Activated CD4-positive, alpha-beta T cell treated with anti-CD3 and anti-CD28 coated beads, Interleukin-2, amount 50 U/mL, for 24 hours (primary cell): Measurements from ENCODE around the gene ZNF225.
"Not testable (repeated sequence)": the region's sequence is repeated elsewhere in the genome, so short reads cannot be mapped to it uniquely, and the experiment has no call there.

Experiments
- DNase-seq, 2 donors: peaks; one replicate each; pipeline ENCODE4 v3.0.0-alpha.2; 2020; ENCODE audit warnings: low read depth in 1 of 2, low spot score in 1 of 2

Gene ZNF225

DNA sequence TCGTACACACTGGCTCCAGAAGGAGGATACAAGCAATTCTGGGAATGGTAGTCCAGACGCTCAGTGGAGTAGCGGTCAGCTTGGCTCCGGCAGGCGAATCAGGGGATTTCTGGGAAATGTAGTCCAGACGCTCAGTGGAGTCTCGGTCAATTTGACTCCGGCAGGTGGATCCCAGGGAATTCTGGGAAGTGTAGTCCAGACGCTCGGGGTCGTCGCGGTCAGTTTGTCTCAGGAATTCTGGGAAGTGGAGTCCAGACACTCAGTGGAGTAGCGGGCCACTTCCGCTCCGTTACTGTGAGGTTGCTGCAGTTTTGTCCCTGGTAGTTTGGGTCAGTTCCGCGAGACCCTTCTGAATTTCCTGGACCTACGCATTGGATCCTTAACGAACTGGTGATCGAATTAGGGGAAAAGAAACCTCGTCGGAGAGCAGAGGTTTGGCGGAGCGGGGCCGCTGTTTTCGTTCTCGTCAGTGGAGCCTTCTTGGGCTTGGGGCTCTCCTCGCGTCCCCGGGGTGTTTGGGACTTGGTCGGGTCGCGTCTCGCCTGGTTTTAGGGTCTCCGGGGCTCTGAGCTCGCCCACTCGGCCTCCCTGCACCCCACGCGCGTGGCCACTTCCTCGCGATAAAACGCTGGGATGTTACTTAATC, at the start of gene ZNF225:
TSS of gene ZNF225 (plus strand) at position 262 of the 646 bp plus-strand sequence. CDS start 2,429 bp downstream, outside the sequence.
- DNase-seq, result peak; percentile 64 to 85

DNA sequence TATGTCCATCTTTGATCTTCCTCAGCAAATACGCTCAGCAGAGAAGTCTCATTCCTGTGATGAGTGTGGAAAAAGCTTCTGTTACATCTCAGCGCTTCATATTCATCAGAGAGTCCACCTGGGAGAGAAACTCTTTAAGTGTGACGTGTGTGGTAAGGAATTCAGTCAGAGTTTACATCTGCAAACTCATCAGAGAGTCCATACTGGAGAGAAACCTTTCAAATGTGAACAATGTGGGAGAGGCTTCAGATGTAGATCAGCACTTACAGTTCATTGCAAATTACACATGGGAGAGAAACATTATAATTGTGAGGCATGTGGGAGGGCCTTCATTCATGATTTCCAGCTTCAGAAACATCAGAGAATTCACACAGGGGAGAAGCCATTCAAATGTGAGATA, 46.9 kb upstream of the ZNF225 start:
- no peak for DNase-seq

DNA sequence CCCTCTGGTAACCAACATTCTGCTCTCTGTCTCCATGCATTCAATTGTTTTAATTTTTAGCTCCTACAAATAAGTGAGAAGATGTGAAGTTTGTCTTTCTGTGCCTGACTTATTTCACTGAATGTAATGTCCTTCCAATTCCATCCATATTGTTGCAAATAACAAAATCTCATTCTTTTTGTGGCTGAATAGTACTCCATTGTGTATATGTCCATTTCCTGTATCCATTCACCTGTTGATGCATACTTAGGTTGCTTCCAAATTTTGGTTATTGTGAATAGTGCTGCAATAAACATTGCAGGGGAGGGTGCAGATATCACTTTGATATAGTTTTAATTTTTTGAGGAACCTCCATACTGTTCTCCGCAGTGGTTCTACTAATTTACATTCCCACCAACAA, 43.8 kb upstream of the ZNF225 start:
- no peak for DNase-seq

DNA sequence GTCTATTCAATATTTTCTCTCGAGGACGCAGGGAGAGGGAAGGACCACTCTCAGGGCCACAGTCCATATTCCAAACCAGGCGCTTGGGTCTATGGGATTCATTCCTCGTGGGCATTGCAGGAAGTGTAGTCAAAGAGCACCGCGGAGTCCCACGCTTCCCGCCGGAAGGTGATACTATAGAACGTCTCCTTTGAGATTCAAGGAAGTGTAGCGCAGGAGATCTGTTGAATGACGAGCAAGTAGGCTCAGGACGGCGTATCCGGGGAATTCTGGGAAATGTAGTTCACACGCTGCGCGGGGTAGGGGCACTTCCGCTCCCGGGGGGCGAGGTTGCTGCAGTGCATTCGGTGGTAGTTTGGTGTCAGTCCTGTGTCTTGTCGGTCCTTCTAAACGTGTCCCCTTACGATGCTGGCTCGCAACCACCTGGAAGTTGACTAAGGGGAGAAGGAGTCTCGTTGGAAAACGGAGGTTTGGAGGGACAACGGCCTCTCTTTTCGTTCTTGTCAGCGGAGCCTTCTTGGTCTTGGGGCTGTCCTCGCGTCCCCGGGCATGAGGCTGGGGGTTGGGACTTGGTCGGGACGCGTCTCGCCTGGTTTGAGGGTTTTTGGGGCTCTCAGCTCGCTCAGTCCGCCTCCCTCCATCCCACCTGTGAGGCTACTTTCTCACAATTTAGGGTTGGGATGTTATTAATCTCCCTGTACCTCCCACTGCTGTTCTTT, 41.2 kb upstream of the ZNF225 start, which contains the start of gene ZNF284:
TSS of gene ZNF284 (plus strand) at position 336 of the 719 bp plus-strand sequence. CDS start 4,231 bp downstream, outside the sequence.
- peak; percentile 64 to 83 for DNase-seq

DNA sequence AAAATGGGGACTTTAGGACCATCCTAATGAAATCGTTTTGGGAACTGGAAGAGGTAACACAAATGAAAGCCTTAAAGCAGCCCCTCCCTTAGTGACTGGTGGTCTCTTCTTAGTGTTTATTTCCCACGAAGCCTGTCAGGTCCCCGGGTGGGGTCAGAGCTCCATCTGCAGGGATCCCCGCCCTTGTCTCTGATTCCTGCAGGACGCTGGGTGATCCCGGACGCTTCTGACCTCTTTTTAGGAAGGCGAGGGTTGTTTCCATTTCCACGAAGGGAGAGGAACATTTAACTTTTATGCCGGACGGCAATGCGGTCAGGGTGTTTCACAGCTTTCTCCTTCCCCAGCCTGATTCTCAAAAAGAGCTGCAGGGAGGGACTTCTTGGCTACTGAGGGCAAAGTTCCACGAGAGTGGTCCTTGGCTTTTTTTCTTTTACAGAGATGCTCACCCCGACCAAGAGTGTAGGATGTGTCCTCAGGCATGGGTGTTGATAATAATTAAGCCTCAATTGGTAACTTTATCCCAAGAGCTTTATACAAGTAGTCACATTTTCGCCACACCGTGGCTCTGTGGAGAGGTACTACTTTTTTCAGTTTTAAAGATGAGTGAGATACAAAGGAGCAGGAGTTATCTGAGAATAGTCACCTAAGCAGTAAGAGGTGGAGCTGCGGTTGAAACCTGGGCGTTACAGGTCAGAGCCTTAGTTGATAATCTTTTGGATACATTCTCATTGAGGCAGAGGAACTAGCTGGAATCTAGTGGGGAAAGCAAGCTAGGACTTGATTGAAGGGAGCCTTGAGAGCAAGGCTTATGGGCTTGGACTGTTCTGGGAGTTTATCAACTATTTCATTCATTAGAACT, 40.4 kb upstream of the ZNF225 start:
- DNase-seq, result no peak

DNA sequence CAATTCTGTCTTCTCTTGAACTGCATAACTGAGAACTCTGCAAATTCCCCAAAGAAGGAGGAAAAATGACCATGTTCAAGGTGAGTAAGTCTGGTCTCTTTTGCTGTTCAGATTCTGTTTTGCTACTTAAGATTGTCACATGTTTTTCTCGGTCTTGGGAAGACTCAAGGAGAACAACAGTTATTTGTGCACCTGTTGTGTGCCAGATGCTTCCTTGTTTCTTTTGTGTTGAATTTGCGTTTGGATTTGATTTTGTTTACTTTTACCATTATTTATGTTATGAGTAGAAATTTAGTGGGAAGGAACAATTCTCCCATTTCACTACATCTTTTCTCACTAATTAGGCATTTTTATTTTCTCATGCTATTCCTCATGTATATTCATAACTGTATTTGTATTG, 36.9 kb upstream of the ZNF225 start:
- no peak for DNase-seq

DNA sequence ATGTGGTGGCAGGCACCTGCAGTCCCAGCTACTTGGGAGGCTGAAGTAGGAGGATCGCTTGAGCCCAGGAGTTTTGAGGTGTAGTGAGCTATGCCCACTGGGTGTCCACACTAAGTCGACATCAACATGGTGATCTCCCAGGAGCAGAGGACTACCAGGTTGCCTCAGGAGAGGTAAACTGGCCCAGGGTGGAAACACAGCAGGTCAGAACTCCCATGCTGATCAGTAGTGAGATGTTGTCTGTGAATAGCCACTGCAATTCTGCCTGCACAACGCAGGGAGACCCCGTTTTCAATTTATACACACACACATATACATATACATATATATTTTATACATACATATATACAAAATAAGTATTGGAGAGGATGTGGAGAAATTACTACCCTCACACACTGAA, 21.1 kb upstream of the ZNF225 start:
- DNase-seq, result no peak

DNA sequence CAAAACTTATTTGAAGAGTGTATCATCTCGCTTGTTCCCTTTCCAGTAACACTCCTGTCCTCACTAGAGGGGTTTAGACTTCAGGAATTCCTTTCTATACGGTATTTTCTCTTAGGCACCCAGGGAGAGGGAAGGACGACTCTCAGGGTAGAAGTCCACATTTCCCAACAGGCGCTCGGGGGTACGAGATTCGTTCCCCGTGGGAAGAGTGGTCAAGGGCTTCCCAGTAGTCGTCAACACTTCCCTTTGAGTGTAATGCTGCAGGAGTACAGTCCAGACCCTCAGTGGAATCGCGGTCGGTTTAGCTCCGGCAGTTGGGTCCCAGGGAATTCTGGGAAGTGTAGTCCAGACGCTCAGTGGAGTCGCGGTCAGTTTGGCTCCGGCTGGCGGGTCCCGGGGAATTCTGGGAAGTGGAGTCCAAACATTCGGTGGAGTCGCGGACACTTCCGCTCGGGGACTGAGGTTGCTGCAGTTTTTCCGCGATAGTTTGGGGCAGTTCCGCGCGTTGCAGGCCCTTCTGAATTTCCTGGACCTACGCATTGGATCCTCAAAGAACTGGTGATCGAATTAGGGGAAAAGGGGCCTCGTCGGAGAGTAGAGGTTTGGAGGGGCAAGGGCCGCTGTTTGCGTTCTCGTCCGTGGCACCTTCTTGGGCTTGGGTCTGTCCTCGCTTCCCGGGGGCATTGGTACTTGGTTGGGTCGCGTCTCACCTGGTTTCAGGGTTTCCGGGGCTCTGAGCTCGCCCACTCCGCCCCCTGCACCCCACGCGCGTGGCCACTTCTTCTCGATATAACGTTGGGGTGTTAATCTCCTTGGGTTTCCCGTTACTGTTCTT, 19.1 kb upstream of the ZNF225 start, which contains the start of gene ZNF224:
TSS of gene ZNF224 (plus strand) at position 431 of the 835 bp plus-strand sequence. CDS start 3,513 bp downstream, outside the sequence.
- peak; percentile 50 to 81 for DNase-seq

DNA sequence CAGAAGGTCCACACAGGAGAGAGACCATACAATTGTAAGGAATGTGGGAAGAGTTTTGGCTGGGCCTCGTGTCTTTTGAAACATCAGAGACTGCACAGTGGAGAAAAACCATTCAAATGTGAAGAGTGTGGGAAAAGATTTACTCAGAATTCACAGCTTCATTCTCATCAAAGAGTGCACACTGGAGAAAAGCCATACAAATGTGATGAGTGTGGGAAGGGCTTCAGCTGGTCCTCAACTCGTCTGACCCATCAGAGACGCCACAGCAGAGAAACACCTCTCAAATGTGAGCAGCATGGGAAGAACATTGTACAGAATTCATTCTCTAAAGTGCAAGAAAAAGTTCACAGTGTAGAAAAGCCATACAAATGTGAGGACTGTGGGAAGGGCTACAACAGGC, 5.4 kb upstream of the ZNF225 start:
- DNase-seq, result no peak

DNA sequence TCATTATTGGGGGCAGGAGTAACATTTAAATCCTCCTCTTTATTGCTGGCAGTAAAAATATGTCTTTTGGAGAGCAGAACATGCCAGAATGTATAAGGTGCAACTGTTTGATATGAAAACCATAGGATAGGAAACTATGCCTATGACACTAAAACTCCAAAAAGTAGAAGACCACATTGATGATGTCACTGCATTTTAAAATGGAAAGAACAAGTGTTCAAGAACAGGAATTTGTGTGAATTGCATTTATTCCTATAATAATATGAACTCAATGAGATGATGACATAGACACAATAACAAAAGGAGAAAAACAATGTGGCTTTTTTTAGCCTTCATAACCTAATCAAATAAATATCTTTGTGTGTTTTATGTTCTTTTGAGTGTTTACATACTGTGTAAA, 3.7 kb upstream of the ZNF225 start:
- no peak for DNase-seq

DNA sequence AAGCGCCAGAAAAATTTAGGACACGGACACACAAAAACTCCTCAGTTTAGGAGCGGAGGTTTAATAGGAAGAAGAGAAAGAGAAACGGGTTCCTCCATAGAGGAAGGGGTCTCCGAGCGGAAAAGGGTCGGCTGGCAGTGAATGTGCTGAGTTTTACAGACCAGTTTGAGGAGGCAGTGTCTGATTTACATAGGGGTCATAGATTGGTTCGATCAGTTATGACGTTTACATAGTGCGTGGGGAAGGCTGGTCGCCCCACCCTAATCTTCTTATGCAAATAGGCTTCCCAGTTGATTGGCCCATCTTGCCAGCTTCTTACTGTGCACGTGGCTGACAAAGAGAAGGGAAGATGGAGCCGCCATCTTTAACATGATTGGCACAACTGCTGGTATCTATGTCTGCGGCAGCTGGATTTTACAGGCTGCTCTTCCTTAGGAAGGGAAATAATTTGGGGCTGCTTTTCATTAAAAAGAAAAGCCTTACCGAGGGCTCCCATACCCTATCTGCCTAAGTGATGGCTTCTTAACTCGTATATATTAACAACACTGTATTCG, 1.2 kb upstream of the ZNF225 start:
- no peak for DNase-seq

DNA sequence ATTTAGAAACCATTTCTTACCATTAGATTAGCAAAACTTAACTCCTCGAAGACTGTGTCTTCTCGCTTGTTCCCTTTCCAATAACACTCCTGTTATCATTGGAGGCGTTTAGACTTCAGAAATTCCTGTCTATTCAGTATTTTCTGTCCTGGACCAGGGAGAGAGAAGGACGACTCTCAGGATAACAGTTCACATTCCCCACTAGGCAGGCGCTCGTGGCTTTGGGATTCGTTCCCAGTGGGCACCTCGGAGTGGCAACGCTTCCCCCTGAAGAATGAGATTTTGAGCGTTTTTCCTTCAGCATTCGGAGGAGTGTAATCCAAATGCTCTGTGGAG, 429 bp upstream of the ZNF225 start:
- DNase-seq, result no peak

DNA sequence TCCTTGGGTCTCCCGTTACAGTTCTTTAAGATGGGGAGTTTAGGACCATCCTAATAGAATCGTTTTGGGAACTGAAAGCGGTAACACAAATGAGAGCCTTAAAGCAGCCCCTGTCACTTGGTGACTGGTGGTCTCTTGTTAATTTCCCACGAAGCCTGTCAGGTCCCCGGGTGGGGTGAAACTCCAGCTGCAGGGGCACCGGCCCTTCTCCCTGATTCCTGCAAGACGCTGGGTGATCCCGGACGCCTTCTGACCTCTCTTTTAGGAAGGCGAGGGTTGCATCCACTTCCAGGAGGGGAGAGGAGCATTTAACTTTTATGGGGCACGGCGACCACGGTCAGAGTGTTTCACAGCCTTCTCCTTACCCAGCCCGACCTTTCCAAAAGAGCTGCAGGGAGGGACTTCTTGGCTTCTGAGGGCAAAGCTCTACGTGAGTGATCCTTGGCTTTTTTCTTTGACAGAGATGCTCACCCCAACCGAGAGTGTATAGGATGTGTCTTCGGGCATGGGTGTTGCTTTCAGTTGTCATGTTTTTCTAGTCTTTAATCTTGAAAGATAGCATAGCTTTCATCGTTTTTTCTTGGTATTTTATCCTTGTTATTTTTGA, 688 bp downstream of the ZNF225 start:
- no peak for DNase-seq

DNA sequence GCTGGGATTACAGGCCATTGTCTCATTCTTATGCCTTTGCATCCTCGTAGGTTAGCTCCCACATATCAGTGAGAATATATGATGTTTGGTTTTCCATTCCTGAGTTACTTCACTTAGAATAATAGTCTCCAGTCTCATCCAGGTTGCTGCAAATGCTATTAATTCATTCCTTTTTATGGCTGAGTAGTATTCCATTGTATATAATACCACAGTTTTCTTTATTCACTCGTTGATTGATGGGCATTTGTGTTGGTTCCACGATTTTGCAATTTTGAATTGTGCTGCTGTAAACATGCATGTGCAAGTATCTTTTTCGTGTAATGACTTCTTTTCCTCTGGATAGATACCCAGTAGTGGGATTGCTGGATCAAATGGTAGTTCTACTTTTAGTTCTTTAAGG, 8.0 kb downstream of the ZNF225 start:
- not testable (repeated sequence) for DNase-seq

DNA sequence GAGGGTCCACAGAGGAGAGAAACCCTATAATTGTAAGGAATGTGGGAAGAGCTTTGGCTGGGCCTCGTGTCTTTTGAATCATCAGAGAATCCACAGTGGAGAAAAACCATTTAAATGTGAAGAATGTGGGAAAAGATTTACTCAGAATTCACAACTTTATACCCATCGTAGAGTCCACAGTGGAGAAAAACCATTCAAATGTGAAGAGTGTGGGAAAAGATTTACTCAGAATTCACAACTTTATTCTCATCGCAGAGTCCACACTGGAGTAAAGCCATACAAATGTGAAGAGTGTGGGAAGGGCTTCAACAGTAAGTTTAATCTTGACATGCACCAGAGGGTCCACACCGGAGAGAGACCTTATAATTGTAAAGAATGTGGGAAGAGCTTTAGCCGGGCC, 18.8 kb downstream of the ZNF225 start:
- no peak for DNase-seq

DNA sequence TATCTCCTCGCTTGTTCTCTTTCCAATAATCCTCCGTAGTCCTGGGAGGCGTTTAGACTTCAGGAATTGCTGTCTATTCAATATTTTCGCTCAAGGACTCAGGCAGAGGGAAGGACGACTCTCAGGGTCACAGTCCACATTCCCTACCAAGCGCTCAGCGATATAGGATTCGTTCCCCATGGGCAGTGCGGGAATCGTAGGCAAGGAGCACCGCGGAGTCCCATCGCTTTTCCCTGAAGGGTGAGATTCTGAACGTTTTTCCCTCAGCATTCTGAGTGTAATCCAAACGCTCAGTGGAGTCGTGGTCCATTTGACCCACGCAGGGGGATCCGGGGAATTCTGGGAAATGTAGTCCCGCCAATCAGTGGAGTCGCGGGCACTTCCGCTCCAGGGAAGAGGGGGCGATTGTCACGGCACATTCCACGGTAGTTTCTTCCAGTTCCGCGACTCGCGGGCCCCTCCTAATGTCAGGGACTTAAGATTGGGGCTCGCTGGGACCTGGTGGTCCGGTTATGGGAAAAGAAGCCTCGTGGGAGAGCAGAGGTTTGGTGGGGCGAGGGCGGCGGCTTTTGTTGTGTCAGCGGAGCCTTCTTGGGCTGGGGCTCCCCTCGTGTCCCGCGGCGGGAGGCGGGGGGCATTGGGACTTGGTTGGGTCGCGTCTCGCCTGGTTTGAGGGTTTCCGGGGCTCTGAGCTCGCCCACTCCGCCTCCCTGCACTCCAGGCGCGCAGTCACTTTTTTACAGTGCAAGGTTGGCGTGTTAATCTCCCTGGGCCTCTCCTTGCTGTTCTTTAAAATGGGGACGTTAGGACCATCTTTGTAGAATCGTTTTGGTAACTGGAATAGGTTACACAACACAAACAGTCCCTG, 28.2 kb downstream of the ZNF225 start, which contains the start of gene ZNF234:
TSS of gene ZNF234 (plus strand) at position 364 of the 868 bp plus-strand sequence. CDS start 3,079 bp downstream, outside the sequence.
- DNase-seq, result peak; percentile 47 to 68

DNA sequence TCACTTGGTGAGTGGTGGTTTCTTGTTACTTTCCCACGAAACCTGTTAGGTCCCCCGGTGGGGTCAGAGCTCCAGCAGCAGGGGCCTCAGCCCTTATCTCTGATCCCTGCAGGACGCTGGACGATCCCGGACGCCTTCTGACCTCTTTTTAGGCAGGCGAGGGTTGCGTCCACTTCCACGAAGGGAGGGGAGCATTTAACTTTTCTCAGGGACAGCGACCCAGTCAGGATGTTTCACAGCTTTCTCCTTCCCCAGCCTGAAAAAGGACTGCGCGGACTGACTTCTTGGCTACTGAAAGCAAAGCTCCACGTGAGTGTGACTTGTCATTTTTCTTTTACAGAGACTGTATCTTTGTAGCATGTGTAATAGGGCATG, 28.8 kb downstream of the ZNF225 start:
- DNase-seq, result peak in 1 of 2 donors; percentile 4

DNA sequence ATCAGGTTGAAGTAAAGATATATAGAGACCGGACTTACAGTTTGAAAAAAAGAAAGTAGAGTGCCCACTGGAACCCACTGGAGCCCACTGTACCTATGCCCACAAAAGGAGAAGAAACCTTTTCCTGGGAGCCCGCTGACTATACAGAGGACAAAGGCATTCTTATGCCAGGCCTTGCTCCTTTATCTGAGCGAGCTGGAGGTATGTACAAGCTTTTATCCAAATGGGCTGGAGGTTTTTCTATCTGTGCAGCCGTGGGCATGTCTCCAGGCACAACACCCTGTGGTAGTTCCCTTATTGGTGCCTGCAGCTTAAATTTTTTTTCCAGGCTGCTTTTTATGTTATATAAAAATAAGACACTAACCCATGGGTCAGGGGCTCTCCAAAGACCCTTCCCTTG, 36.6 kb downstream of the ZNF225 start:
- no peak for DNase-seq

DNA sequence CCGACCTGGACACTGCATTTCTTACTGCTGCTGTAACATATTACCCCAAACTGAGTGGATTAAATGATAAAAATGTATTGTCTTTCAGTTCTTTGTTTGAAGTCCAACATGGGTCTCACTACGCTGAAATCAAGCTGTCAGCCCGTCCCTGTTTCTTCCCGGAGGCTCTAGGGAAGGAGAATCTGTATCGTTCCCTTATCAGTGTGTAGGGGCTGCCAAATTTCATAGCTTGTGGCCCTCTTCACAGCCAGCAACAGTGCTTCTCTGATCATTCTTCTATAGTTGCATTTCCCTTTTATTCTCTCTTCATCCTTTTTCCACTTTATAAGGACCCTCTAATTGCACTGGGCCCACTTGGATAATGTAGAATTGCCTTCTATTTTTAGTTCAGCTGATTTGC, 38.3 kb downstream of the ZNF225 start:
- DNase-seq, result no peak
